Measurements from ENCODE around the gene AOPEP. TPM values are rescaled to one million over a fixed set of nuclear protein-coding genes. Genes with fewer than 3 reads are reported as not detected.
A peak's percentile ranks its signal among the peaks of the same experiment; 100 is the strongest.

Gene AOPEP
- total RNA-seq, 1 donor from 2014 or later = 16.6 TPM

- no peaks in the 10 kb centered on the region for H3K36me3 ChIP-seq
- no peaks in the 10 kb centered on the region for H3K27me3 ChIP-seq
- H3F3A ChIP-seq (ENCODE audit: low read depth) = peaks cover 20% of the 10 kb centered on the region
- no peak overlapping the region for H2AFZ ChIP-seq (replicated peaks)
- H3K79me2 ChIP-seq (ENCODE audit: low read depth) = no peaks in the 10 kb centered on the region
- H3K4me1 ChIP-seq = peaks cover 52% of the 10 kb centered on the region
- H3K27me3 Mint-ChIP-seq (ENCODE audit: insufficient read depth, low read depth) = peaks cover 5% of the 10 kb centered on the region
- H3K27ac Mint-ChIP-seq = peak overlapping the region; percentile 93
- TF ChIP-seq EZH2 (IDR thresholded peaks at IDR 0.05) = no peak
- TF ChIP-seq EZH2phosphoT487 (IDR thresholded peaks at IDR 0.05) = no peak
- TF ChIP-seq, protein P1, sequence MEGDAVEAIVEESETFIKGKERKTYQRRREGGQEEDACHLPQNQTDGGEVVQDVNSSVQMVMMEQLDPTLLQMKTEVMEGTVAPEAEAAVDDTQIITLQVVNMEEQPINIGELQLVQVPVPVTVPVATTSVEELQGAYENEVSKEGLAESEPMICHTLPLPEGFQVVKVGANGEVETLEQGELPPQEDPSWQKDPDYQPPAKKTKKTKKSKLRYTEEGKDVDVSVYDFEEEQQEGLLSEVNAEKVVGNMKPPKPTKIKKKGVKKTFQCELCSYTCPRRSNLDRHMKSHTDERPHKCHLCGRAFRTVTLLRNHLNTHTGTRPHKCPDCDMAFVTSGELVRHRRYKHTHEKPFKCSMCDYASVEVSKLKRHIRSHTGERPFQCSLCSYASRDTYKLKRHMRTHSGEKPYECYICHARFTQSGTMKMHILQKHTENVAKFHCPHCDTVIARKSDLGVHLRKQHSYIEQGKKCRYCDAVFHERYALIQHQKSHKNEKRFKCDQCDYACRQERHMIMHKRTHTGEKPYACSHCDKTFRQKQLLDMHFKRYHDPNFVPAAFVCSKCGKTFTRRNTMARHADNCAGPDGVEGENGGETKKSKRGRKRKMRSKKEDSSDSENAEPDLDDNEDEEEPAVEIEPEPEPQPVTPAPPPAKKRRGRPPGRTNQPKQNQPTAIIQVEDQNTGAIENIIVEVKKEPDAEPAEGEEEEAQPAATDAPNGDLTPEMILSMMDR (IDR thresholded peaks at IDR 0.05) = no peak
- no peak overlapping the region for H3K27ac ChIP-seq
- H3K4me1 Mint-ChIP-seq = peaks cover 88% of the 10 kb centered on the region
- H3K9ac ChIP-seq = no peak overlapping the region
- H3K4me2 ChIP-seq = peak overlapping the region; percentile 36
- peaks cover 16% of the 10 kb centered on the region for H4K20me1 ChIP-seq (ENCODE audit: low read depth)
- peaks cover 40% of the 10 kb centered on the region for H3K36me3 Mint-ChIP-seq
- no peaks in the 10 kb centered on the region for H3K9me3 Mint-ChIP-seq
- no peak overlapping the region for H3K4me3 ChIP-seq
- H3K9me3 ChIP-seq (ENCODE audit: low read depth) = no peaks in the 10 kb centered on the region
- H3K4me3 Mint-ChIP-seq = peak overlapping the region; percentile 52
- peak; percentile 43 for DNase-seq (ENCODE audit: low spot score)
Observed at GRCh38 chr9:95080961-95081647, 354.6 kb downstream of the AOPEP start.

- DNase-seq (ENCODE audit: low spot score) = no peak
- H3K9me3 Mint-ChIP-seq = no peaks in the 10 kb centered on the region
Observed at GRCh38 chr9:95081998-95082397, 355.5 kb downstream of the AOPEP start.

GRCh38 chr9:95082401-95083084 lies 356.0 kb downstream of the AOPEP start:
- H3K36me3 ChIP-seq = no peaks in the 10 kb centered on the region
- H3K27me3 ChIP-seq = no peaks in the 10 kb centered on the region
- H3K27ac ChIP-seq = no peak overlapping the region
- H3K9me3 Mint-ChIP-seq = no peaks in the 10 kb centered on the region
- TF ChIP-seq, protein P1 (IDR thresholded peaks at IDR 0.05) = no peak
- TF ChIP-seq EZH2phosphoT487 (IDR thresholded peaks at IDR 0.05) (no peak), EZH2 (IDR thresholded peaks at IDR 0.05) (no peak)
- H3K4me3 ChIP-seq = no peak overlapping the region
- peak overlapping the region; percentile 93 for H3K27ac Mint-ChIP-seq
- DNase-seq (ENCODE audit: low spot score) = no peak
- H4K20me1 ChIP-seq (ENCODE audit: low read depth) = peaks cover 23% of the 10 kb centered on the region
- peak overlapping the region; percentile 36 for H3K4me2 ChIP-seq
- H3K9ac ChIP-seq = no peak overlapping the region
- H3F3A ChIP-seq (ENCODE audit: low read depth) = peaks cover 30% of the 10 kb centered on the region
- peaks cover 46% of the 10 kb centered on the region for H3K36me3 Mint-ChIP-seq
- H3K4me3 Mint-ChIP-seq = no peak overlapping the region
- H3K79me2 ChIP-seq (ENCODE audit: low read depth) = no peaks in the 10 kb centered on the region
- peaks cover 87% of the 10 kb centered on the region for H3K4me1 Mint-ChIP-seq
- peaks cover 56% of the 10 kb centered on the region for H3K4me1 ChIP-seq
- H3K27me3 Mint-ChIP-seq (ENCODE audit: insufficient read depth, low read depth) = peaks cover 5% of the 10 kb centered on the region
- no peak overlapping the region for H2AFZ ChIP-seq (replicated peaks)
- no peaks in the 10 kb centered on the region for H3K9me3 ChIP-seq (ENCODE audit: low read depth)

More at GRCh38 chr9:95081998-95082397, 355.5 kb downstream of the AOPEP start:
- TF ChIP-seq EZH2phosphoT487 (IDR thresholded peaks at IDR 0.05) = no peak
- TF ChIP-seq, protein P1 (IDR thresholded peaks at IDR 0.05) = no peak
- no peak for TF ChIP-seq EZH2 (IDR thresholded peaks at IDR 0.05)
- no peaks in the 10 kb centered on the region for H3K27me3 ChIP-seq
- no peak overlapping the region for H3K4me3 ChIP-seq
- peaks cover 56% of the 10 kb centered on the region for H3K4me1 ChIP-seq
- no peaks in the 10 kb centered on the region for H3K9me3 ChIP-seq (ENCODE audit: low read depth)
- H4K20me1 ChIP-seq (ENCODE audit: low read depth) = peaks cover 21% of the 10 kb centered on the region
- H3K9ac ChIP-seq = no peak overlapping the region
- peaks cover 90% of the 10 kb centered on the region for H3K4me1 Mint-ChIP-seq
- no peak overlapping the region for H3K27ac ChIP-seq
- H3K36me3 Mint-ChIP-seq = peaks cover 45% of the 10 kb centered on the region
- H2AFZ ChIP-seq (replicated peaks) = no peak overlapping the region
- peak overlapping the region; percentile 93 for H3K27ac Mint-ChIP-seq
- no peaks in the 10 kb centered on the region for H3K79me2 ChIP-seq (ENCODE audit: low read depth)
- no peak overlapping the region for H3K4me3 Mint-ChIP-seq
- no peaks in the 10 kb centered on the region for H3K36me3 ChIP-seq
- H3K27me3 Mint-ChIP-seq (ENCODE audit: insufficient read depth, low read depth) = peaks cover 3% of the 10 kb centered on the region
- H3F3A ChIP-seq (ENCODE audit: low read depth) = peaks cover 29% of the 10 kb centered on the region
- H3K4me2 ChIP-seq = peak overlapping the region; percentile 36
